ENCODE results near the gene REPS2.

Gene REPS2

GRCh38 chrX:16981209-16981608 is 34.8 kb downstream of the REPS2 start:
- TF ChIP-seq GATA2 (IDR thresholded peaks at IDR 0.05; ENCODE audit: low read depth, low read length) (no peak), GATA3 (IDR thresholded peaks at IDR 0.05; ENCODE audit: low read depth, low read length) (no peak)

- no peak for TF ChIP-seq GATA3 (IDR thresholded peaks at IDR 0.05; ENCODE audit: low read depth, low read length)
- no peak for TF ChIP-seq GATA2 (IDR thresholded peaks at IDR 0.05; ENCODE audit: low read depth, low read length)
Observed at GRCh38 chrX:16981980-16982379, 35.5 kb downstream of the REPS2 start.

GRCh38 chrX:16983051-16983450 is 36.6 kb downstream of the REPS2 start:
- TF ChIP-seq GATA2 (IDR thresholded peaks at IDR 0.05; ENCODE audit: low read depth, low read length): no peak
- TF ChIP-seq GATA3 (IDR thresholded peaks at IDR 0.05; ENCODE audit: low read depth, low read length): no peak

GRCh38 chrX:16985286-16985685 is 38.8 kb downstream of the REPS2 start:
- TF ChIP-seq GATA3 (IDR thresholded peaks at IDR 0.05; ENCODE audit: low read depth, low read length) (no peak), GATA2 (IDR thresholded peaks at IDR 0.05; ENCODE audit: low read depth, low read length) (no peak)

- TF ChIP-seq GATA2 (IDR thresholded peaks at IDR 0.05; ENCODE audit: low read depth, low read length): no peak
- no peak for TF ChIP-seq GATA3 (IDR thresholded peaks at IDR 0.05; ENCODE audit: low read depth, low read length)
Observed at GRCh38 chrX:16986169-16986568, 39.7 kb downstream of the REPS2 start.

- TF ChIP-seq GATA2 (IDR thresholded peaks at IDR 0.05; ENCODE audit: low read depth, low read length): no peak
- TF ChIP-seq GATA3 (IDR thresholded peaks at IDR 0.05; ENCODE audit: low read depth, low read length): no peak
Observed at GRCh38 chrX:16989750-16990149, 43.3 kb downstream of the REPS2 start.

- TF ChIP-seq GATA3 (IDR thresholded peaks at IDR 0.05; ENCODE audit: low read depth, low read length): no peak
- no peak for TF ChIP-seq GATA2 (IDR thresholded peaks at IDR 0.05; ENCODE audit: low read depth, low read length)
Observed at GRCh38 chrX:16990839-16991238, 44.4 kb downstream of the REPS2 start.

GRCh38 chrX:16992445-16992844 is 46.0 kb downstream of the REPS2 start:
- TF ChIP-seq GATA2 (IDR thresholded peaks at IDR 0.05; ENCODE audit: low read depth, low read length) (no peak), GATA3 (IDR thresholded peaks at IDR 0.05; ENCODE audit: low read depth, low read length) (no peak)

- TF ChIP-seq GATA2 (IDR thresholded peaks at IDR 0.05; ENCODE audit: low read depth, low read length) (no peak), GATA3 (IDR thresholded peaks at IDR 0.05; ENCODE audit: low read depth, low read length) (no peak)
Observed at GRCh38 chrX:16992951-16993350, 46.5 kb downstream of the REPS2 start.

GRCh38 chrX:16993791-16994318 is 47.4 kb downstream of the REPS2 start:
- TF ChIP-seq GATA3 (IDR thresholded peaks at IDR 0.05; ENCODE audit: low read depth, low read length): no peak
- TF ChIP-seq GATA2 (IDR thresholded peaks at IDR 0.05; ENCODE audit: low read depth, low read length): no peak

- no peak for TF ChIP-seq GATA2 (IDR thresholded peaks at IDR 0.05; ENCODE audit: low read depth, low read length)
- no peak for TF ChIP-seq GATA3 (IDR thresholded peaks at IDR 0.05; ENCODE audit: low read depth, low read length)
Observed at GRCh38 chrX:16994736-16995135, 48.3 kb downstream of the REPS2 start.

GRCh38 chrX:16997313-16997712 is 50.9 kb downstream of the REPS2 start:
- no peak for TF ChIP-seq GATA3 (IDR thresholded peaks at IDR 0.05; ENCODE audit: low read depth, low read length)
- TF ChIP-seq GATA2 (IDR thresholded peaks at IDR 0.05; ENCODE audit: low read depth, low read length): no peak

GRCh38 chrX:16999275-16999674 is 52.8 kb downstream of the REPS2 start:
- TF ChIP-seq GATA3 (IDR thresholded peaks at IDR 0.05; ENCODE audit: low read depth, low read length) (no peak), GATA2 (IDR thresholded peaks at IDR 0.05; ENCODE audit: low read depth, low read length) (no peak)

GRCh38 chrX:17000751-17001150 is 54.3 kb downstream of the REPS2 start:
- TF ChIP-seq GATA3 (IDR thresholded peaks at IDR 0.05; ENCODE audit: low read depth, low read length): no peak
- TF ChIP-seq GATA2 (IDR thresholded peaks at IDR 0.05; ENCODE audit: low read depth, low read length): no peak

GRCh38 chrX:17005712-17006368 is 59.4 kb downstream of the REPS2 start:
- TF ChIP-seq GATA2 (IDR thresholded peaks at IDR 0.05; ENCODE audit: low read depth, low read length): no peak
- TF ChIP-seq GATA3 (IDR thresholded peaks at IDR 0.05; ENCODE audit: low read depth, low read length): no peak

Measured in SH-SY5Y (cell line).